Raji (cell line): Measurements from ENCODE around the gene NRXN2.

Experiments
- POLR2A ChIP-seq: IDR thresholded peaks from 2 replicates; pipeline ENCODE4 v1.6.1; 2011; ENCODE audit warnings: low read depth, low read length, control low read depth; ENCODE audit not compliant: insufficient read depth

NRXN2 gene

GRCh38 chr11:64753019-64753379 lies 30.0 kb upstream of the NRXN2 start:
- TF ChIP-seq POLR2A: no peak

GRCh38 chr11:64752175-64752970 lies 29.4 kb upstream of the NRXN2 start:
- no peak for TF ChIP-seq POLR2A

- TF ChIP-seq POLR2A: no peak
These were observed 28.6 kb upstream of the NRXN2 start for GRCh38 chr11:64751580-64751979.

GRCh38 chr11:64751136-64751535 lies 28.1 kb upstream of the NRXN2 start:
- TF ChIP-seq POLR2A: no peak

GRCh38 chr11:64750361-64751054 lies 27.5 kb upstream of the NRXN2 start:
- TF ChIP-seq POLR2A: no peak

GRCh38 chr11:64747961-64748665 lies 25.1 kb upstream of the NRXN2 start:
- no peak for TF ChIP-seq POLR2A

GRCh38 chr11:64746486-64746885 lies 23.5 kb upstream of the NRXN2 start:
- TF ChIP-seq POLR2A: no peak

- peak; percentile 83 for TF ChIP-seq POLR2A
These were observed 22.7 kb upstream of the NRXN2 start for GRCh38 chr11:64745521-64746328.

GRCh38 chr11:64745189-64745520 lies 22.2 kb upstream of the NRXN2 start:
- TF ChIP-seq POLR2A: no peak

- TF ChIP-seq POLR2A: no peak
These were observed 21.7 kb upstream of the NRXN2 start for GRCh38 chr11:64744544-64745188.

- TF ChIP-seq POLR2A: peak; percentile 71
These were observed 20.9 kb upstream of the NRXN2 start, which contains the start of gene RASGRP2 for GRCh38 chr11:64743591-64744543. TSS of gene RASGRP2 (minus strand) at chr11:64744142. CDS start at chr11:64742866, 1,276 bp downstream.

- TF ChIP-seq POLR2A: no peak; the same call in 1 of the 2 replicates
These were observed 20.0 kb upstream of the NRXN2 start for GRCh38 chr11:64742889-64743590.
